HepG2 (cell line): ENCODE results near the gene MBD5. TPM values are rescaled to one million over a fixed set of nuclear protein-coding genes. Genes with fewer than 3 reads are reported as not detected.
A peak's percentile ranks its signal among the peaks of the same experiment; 100 is the strongest.

ENCODE experiments used
- ATAC-seq: fragments of 200-7000 bp; cut with Tn5 transposase; 3 replicates; pipeline ENCODE4 v1.9.1; 2020; ENCODE audit warnings: mild to moderate bottlenecking, moderate library complexity
- BruUV-seq: library from RNA; stranded (reverse); fragments of 400-500 nt; replicated peaks from 2 replicates; lab custom pipeline; 2021; lab: Mats Ljungman, UMichigan
- CTCF ChIA-PET: fragments of 300-600 bp; formaldehyde crosslinking; extraction: SDS; loops from one replicate; lab custom pipeline; 2021; ENCODE audit warnings: low total read pairs, inconsistent platforms, low intra/inter-chr PET ratio; lab: Yijun Ruan, JAX
- POLR2A ChIA-PET: fragments of 350-600 bp; sonication (Branson Sonifier 250); formaldehyde crosslinking; loops from one replicate; lab custom pipeline; 2020; ENCODE audit warnings: antibody characterized with exemption, inconsistent platforms; lab: Yijun Ruan, JAX
- DNase-seq: peaks from one replicate; pipeline ENCODE4 v3.0.0-alpha.2; 2015; ENCODE audit warnings: low spot score
- FAIRE-seq: peaks from 3 replicates; lab custom pipeline; 2011; peaks lifted over from hg19 to GRCh38; lab: Jason Lieb, UNC
- H2AFZ ChIP-seq: one replicate; pipeline ENCODE4 v1.6.1; 2011; ENCODE audit warnings: low read length, inconsistent platforms
- H3K27ac ChIP-seq: fragments of 300-600 bp; 3 replicates; pipeline ENCODE4 v1.8.0; 2011; ENCODE audit warnings: mixed run types, mild to moderate bottlenecking, mixed read lengths, low read length, inconsistent platforms; ENCODE audit not compliant: insufficient read depth; ENCODE audit errors: extremely low read length
- H3K27me3 ChIP-seq, 2 experiments: fragments of 200-600 bp in 1 of 2; 2 replicates in 1 of 2; 3 replicates in 1 of 2; pipeline versions ENCODE4 v1.6.0 to v1.8.0; 2011; ENCODE audit warnings: low read length in 2 of 2, mild to moderate bottlenecking in 2 of 2, moderate library complexity in 2 of 2, inconsistent platforms in 1 of 2; ENCODE audit not compliant: insufficient read depth in 2 of 2, control insufficient read depth in 1 of 2
- H3K36me3 ChIP-seq, 2 experiments: fragments of 200-600 bp in 1 of 2; replicated peaks in 1 of 2; 2 replicates in 1 of 2; 3 replicates in 1 of 2; pipeline versions ENCODE4 v1.5.1 to v1.8.0; 2011; ENCODE audit warnings: low read length in 2 of 2, inconsistent platforms in 1 of 2; ENCODE audit not compliant: insufficient read depth in 2 of 2, control insufficient read depth in 1 of 2
- H3K4me1 ChIP-seq: 2 replicates; pipeline ENCODE4 v1.5.1; 2012; ENCODE audit warnings: low read length, inconsistent platforms; ENCODE audit not compliant: insufficient read depth
- H3K4me2 ChIP-seq: 2 replicates; pipeline ENCODE4 v1.6.0; 2011; ENCODE audit warnings: low read depth, low read length, inconsistent platforms
- H3K4me3 ChIP-seq, 3 experiments: fragments of 200-600 bp in 1 of 3; sonication (generic), shearing (Covaris generic) in 1 of 3; replicated peaks in 1 of 3; 2 replicates each; pipeline ENCODE4 v1.5.1; 2011 to 2016; ENCODE audit warnings: low read length in 3 of 3, inconsistent platforms in 2 of 3, low read depth in 2 of 3, mild to moderate bottlenecking in 2 of 3, control low read depth in 1 of 3, mixed read lengths in 1 of 3; ENCODE audit not compliant: insufficient read depth in 1 of 3
- H3K79me2 ChIP-seq: one replicate; pipeline ENCODE4 v1.6.1; 2011; ENCODE audit warnings: low read length, inconsistent platforms; ENCODE audit not compliant: insufficient read depth
- H3K9ac ChIP-seq: 2 replicates; pipeline ENCODE4 v1.6.0; 2011; ENCODE audit warnings: mild to moderate bottlenecking, low read depth, low read length, inconsistent platforms; ENCODE audit not compliant: insufficient read depth
- H3K9me3 ChIP-seq: 2 replicates; pipeline ENCODE4 v1.5.1; 2012; ENCODE audit warnings: mild to moderate bottlenecking, low read length
- H4K20me1 ChIP-seq: 2 replicates; pipeline ENCODE4 v1.6.0; 2011; ENCODE audit warnings: inconsistent platforms, mild to moderate bottlenecking, low read length, moderate library complexity; ENCODE audit not compliant: insufficient read depth
- CREB1 ChIP-seq, 2 experiments: fragments of 450-650 bp in 1 of 2; IDR thresholded peaks; 2 replicates each; pipeline ENCODE4 v1.6.1; 2016 to 2017; ENCODE audit warnings: control low read depth in 1 of 2, mild to moderate bottlenecking in 1 of 2, missing compliant biosample characterization in 1 of 2, missing genetic modification characterization in 1 of 2
- ELF3 ChIP-seq: IDR thresholded peaks from 2 replicates; pipeline ENCODE4 v1.6.1; 2016; ENCODE audit warnings: missing genetic modification reagents, missing compliant biosample characterization
- FOSL2 ChIP-seq: sonication (generic); formaldehyde crosslinking; IDR thresholded peaks from 2 replicates; pipeline ENCODE4 v1.4.0; 2020; ENCODE audit warnings: missing genetic modification reagents
- FOXP1 ChIP-seq, 2 experiments: fragments of 450-650 bp in 1 of 2; IDR thresholded peaks; 2 replicates each; pipeline ENCODE4 v1.6.1; 2017 to 2018; ENCODE audit warnings: antibody characterized with exemption in 1 of 2
- GABPA ChIP-seq, 2 experiments: IDR thresholded peaks; 2 replicates each; pipeline ENCODE4 v1.6.1; 2011 to 2016; ENCODE audit warnings: low read depth in 2 of 2, low read length in 1 of 2, missing biosample characterization in 1 of 2, missing genetic modification characterization in 1 of 2
- HNRNPH1 ChIP-seq: fragments of 200-400 bp; formaldehyde crosslinking; optimal IDR thresholded peaks from 2 replicates; pipeline ENCODE3; 2017; ENCODE audit warnings: mild to moderate bottlenecking, low read depth, low read length
- ISL2 ChIP-seq: sonication (generic); formaldehyde crosslinking; IDR thresholded peaks from 2 replicates; pipeline ENCODE4 v1.5.0; 2020; ENCODE audit warnings: missing genetic modification reagents
- MEIS1 ChIP-seq: sonication (generic); formaldehyde crosslinking; IDR thresholded peaks from 2 replicates; pipeline ENCODE4 v1.9.0; 2021; ENCODE audit warnings: mild to moderate bottlenecking, missing genetic modification reagents, moderate library complexity, borderline replicate concordance
- MEIS2 ChIP-seq: sonication (generic); formaldehyde crosslinking; IDR thresholded peaks from 2 replicates; pipeline ENCODE4 v1.9.0; 2021; ENCODE audit warnings: mild to moderate bottlenecking, missing genetic modification reagents
- SIX1 ChIP-seq: sonication (generic); formaldehyde crosslinking; IDR thresholded peaks from 2 replicates; pipeline ENCODE4 v1.4.0; 2020; ENCODE audit warnings: missing genetic modification reagents, borderline replicate concordance
- SIX4 ChIP-seq: sonication (generic); formaldehyde crosslinking; IDR thresholded peaks from 2 replicates; pipeline ENCODE4 v1.4.0; 2020; ENCODE audit warnings: missing genetic modification reagents
- SKI ChIP-seq: fragments of 450-650 bp; IDR thresholded peaks from one replicate; pipeline ENCODE4 v1.6.1; 2018; ENCODE audit warnings: mild to moderate bottlenecking; ENCODE audit not compliant: partially characterized antibody
- TCF12 ChIP-seq, 2 experiments: fragments of 450-650 bp in 1 of 2; sonication (generic) in 1 of 2; formaldehyde crosslinking in 1 of 2; IDR thresholded peaks; 2 replicates each; pipeline versions ENCODE4 v1.6.1 to v1.8.0; 2017 to 2022; ENCODE audit warnings: antibody characterized with exemption in 1 of 2, mild to moderate bottlenecking in 1 of 2, missing genetic modification reagents in 1 of 2, moderate library complexity in 1 of 2
- ZNF143 ChIP-seq: sonication (generic); formaldehyde crosslinking; IDR thresholded peaks from 2 replicates; pipeline ENCODE4 v1.4.0; 2020; ENCODE audit warnings: missing genetic modification reagents
- ZNF230 ChIP-seq: sonication (generic); formaldehyde crosslinking; IDR thresholded peaks from 2 replicates; pipeline ENCODE4 v1.4.0; 2020; ENCODE audit warnings: mild to moderate bottlenecking, missing genetic modification reagents
- ZNF543 ChIP-seq: sonication (generic); formaldehyde crosslinking; IDR thresholded peaks from 2 replicates; pipeline ENCODE4 v1.4.0; 2020; ENCODE audit warnings: mild to moderate bottlenecking, missing genetic modification reagents
- ZNF773 ChIP-seq: sonication (generic); formaldehyde crosslinking; IDR thresholded peaks from 2 replicates; pipeline ENCODE4 v1.4.0; 2020; ENCODE audit warnings: missing genetic modification reagents, borderline replicate concordance
- ZNF775 ChIP-seq: sonication (generic); formaldehyde crosslinking; IDR thresholded peaks from 2 replicates; pipeline ENCODE4 v1.4.0; 2020; ENCODE audit warnings: missing genetic modification reagents, mild to moderate bottlenecking, moderate library complexity, borderline replicate concordance
- WGBS: methylation state at CpG from one replicate; pipeline ENCODE4 v1.1.6; 2017; ENCODE audit warnings: low lambda C conversion rate; 5-methylcytosine and 5-hydroxymethylcytosine counted together
- in situ Hi-C: cut with HindIII; loops from 2 replicates; pipeline ENCODE4 v1.10.0; 2017; ENCODE audit warnings: low pct_unique_long_range_greater_than_20kb; ENCODE audit not compliant: extremely low pct_ligation_motif_present
- intact Hi-C: fragments of 100-400 bp; cut with micrococcal nuclease; formaldehyde crosslinking; loops from one replicate; pipeline ENCODE4 v1.10.0; 2022; ENCODE audit not compliant: unreplicated experiment
- polyA plus RNA-seq, 8 experiments: library from polyadenylated mRNA; depleted of rRNA in 3 of 8; stranded (reverse) in 7 of 8; unstranded in 1 of 8; fragments of >200 nt; fragmentation: Illumina TruSeq in 4 of 8; extraction: Trizol in 4 of 8; gene quantifications; 2 replicates each; pipeline versions ENCODE4 v1.2.1 to v1.2.3, GENCODE V29; 2011 to 2016; ENCODE audit warnings: low read depth in 4 of 8, missing spikeins in 1 of 8, mixed read lengths in 1 of 8; ENCODE audit not compliant: insufficient read depth in 1 of 8
- total RNA-seq, 5 experiments: library from RNA; depleted of rRNA; stranded (reverse); fragments of >200 nt; fragmentation: Illumina TruSeq; extraction: Trizol; gene quantifications; 2 replicates each; pipeline ENCODE4 v1.2.3, GENCODE V29; 2016; ENCODE audit warnings: low read depth in 1 of 5
- TF ChIP-seq, protein P1 (sequence below): sonication (generic); formaldehyde crosslinking; IDR thresholded peaks from 2 replicates; pipeline ENCODE4 v1.4.0; 2020; ENCODE audit warnings: missing genetic modification reagents
- TF ChIP-seq, protein P2 (sequence below): sonication (generic); formaldehyde crosslinking; IDR thresholded peaks from 2 replicates; pipeline ENCODE4 v1.5.0; 2020; ENCODE audit warnings: missing genetic modification reagents, mild to moderate bottlenecking, borderline replicate concordance

Gene MBD5
- total and polyA plus RNA-seq, 2 of the 13 experiments (the other 11 are each of a cell fraction or from before 2014, with no cell fraction given) = 13.5 to 26.4 TPM

DNA sequence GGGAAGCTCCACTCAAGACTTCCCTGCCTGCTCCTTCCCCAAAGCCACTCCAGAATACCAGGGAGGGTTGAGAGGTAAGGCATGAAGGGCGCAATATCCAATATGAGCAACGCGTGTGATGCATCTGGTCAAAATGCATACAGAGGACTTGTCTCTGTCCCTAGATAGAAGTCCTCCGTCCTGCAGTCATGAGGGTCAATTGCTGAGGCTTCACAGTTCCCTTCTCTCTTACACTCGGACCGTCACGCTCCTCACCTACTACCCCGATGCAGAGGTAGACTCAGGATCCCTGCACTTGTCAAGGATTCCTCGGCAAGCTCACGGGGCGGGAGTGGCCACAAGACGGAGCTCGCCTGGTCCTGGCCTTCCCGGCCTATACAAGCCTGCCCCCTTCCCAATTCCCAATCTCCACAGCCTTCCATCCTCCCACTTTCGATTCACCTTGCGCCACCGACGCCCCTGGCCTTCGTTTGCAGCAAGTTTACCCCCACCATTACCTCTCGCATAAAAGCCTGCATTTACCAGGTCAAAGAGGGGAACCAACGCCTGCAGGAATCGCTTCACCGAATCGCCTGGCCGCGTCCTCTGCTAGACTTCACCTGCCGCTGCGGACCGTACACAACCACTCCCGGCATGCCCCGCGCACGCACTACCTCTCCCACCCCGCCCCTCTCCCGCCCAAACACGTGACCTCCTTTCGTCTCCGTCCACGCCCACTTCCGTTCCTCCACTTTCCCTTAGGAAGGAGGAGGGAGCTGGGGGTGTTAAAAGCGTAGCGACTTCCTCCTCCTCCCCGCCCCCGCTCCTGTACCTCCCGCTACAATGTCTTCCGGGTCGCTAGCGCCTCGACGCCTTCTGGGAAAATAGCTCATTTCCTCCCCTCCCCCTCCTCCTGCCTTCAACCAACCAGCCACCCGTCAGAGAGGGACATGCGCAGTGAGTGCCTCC lies 506 bp upstream of the MBD5 start, which contains the start of gene ORC4:
Gene ORC4 (minus strand): TSS at position 627 of the 948 bp plus-strand sequence. CDS start 44,779 bp downstream, outside the sequence.
- Histone ChIP-seq H3K9ac (peak within 1 kb of the TSS; percentile 88), H3K4me2 (peak within 1 kb of the TSS; percentile 88), H4K20me1 (peaks cover 31% of the 10 kb centered on the region), H3K4me1 (peaks cover 57% of the 10 kb centered on the region), H3K79me2 (peaks cover 93% of the 10 kb centered on the region), H3K9me3 (no peaks in the 10 kb centered on the region), H3K36me3 (peaks cover 0 to 5% of the 10 kb centered on the region in 2 experiments; a peak in 1 of 5 replicates), H2AFZ (peak within 1 kb of the TSS; percentile 48), H3K27me3 (peaks cover 0 to 6% of the 10 kb centered on the region in 2 experiments; a peak in 1 of 5 replicates), H3K4me3 (peak within 1 kb of the TSS; percentile 88 to 97 (median 93)), H3K27ac (peak within 1 kb of the TSS; percentile 82)
- under 1% methylated on average over 47 of the region's 52 CpGs for WGBS
- CTCF ChIA-PET = interaction anchor here (1.0 kb wide), 1 partner anchor 83 kb away, joined by 3 read pairs; no protein-coding TSS in a partner anchor
- intact Hi-C loops = loop anchor here (1.0 to 5.0 kb wide), 7 partner anchors 94 to 1567 kb away; partner anchors contain the start of genes EPC2 and MMADHC
- in situ Hi-C loops = no loop called here
- peak; percentile 89 for ATAC-seq
- POLR2A ChIA-PET = interaction anchor here (0.6 to 2.1 kb wide), 35 partner anchors 8 to 1567 kb away, joined by 3 to 25 read pairs (median 4); partner anchors contain the start of genes ACVR2A and MMADHC
- DNase-seq = peak; percentile 100
- TSS peak; percentile 70 for BruUV-seq
- peak; percentile 84 for FAIRE-seq
- no peak for TF ChIP-seq SKI
- TF ChIP-seq SIX4 (CRISPR knock-in tag) = peak; percentile 37; the same call in 1 of the 2 replicates
- 0 out of 2 replicates have a peak, but pooled peaks have one; percentile 30 for TF ChIP-seq ZNF773
- peak; percentile 32; the same call in 1 of the 2 replicates for TF ChIP-seq FOSL2 (CRISPR knock-in tag)
- peak; percentile 80; the same call in 1 of the 2 replicates for TF ChIP-seq MEIS1 (CRISPR knock-in tag)
- TF ChIP-seq ZNF230 (CRISPR knock-in tag) = peak; percentile 95
- TF ChIP-seq ZNF543 (CRISPR knock-in tag) = peak; percentile 97
- TF ChIP-seq TCF12 (IDR thresholded peaks at IDR 0.05) = no peak
- TF ChIP-seq TCF12 (CRISPR knock-in tag; IDR thresholded peaks at IDR 0.05) = no peak
- peak; percentile 99 for TF ChIP-seq ELF3 (CRISPR knock-in tag)
- TF ChIP-seq, protein P1, sequence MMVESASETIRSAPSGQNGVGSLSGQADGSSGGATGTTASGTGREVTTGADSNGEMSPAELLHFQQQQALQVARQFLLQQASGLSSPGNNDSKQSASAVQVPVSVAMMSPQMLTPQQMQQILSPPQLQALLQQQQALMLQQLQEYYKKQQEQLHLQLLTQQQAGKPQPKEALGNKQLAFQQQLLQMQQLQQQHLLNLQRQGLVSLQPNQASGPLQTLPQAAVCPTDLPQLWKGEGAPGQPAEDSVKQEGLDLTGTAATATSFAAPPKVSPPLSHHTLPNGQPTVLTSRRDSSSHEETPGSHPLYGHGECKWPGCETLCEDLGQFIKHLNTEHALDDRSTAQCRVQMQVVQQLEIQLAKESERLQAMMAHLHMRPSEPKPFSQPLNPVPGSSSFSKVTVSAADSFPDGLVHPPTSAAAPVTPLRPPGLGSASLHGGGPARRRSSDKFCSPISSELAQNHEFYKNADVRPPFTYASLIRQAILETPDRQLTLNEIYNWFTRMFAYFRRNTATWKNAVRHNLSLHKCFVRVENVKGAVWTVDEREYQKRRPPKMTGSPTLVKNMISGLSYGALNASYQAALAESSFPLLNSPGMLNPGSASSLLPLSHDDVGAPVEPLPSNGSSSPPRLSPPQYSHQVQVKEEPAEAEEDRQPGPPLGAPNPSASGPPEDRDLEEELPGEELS (CRISPR knock-in tag) = peak; percentile 80
- peak; percentile 93 for TF ChIP-seq ISL2 (CRISPR knock-in tag)
- no peak for TF ChIP-seq SIX1
- no peak for TF ChIP-seq HNRNPH1
- TF ChIP-seq GABPA (IDR thresholded peaks at IDR 0.05; ENCODE audit: low read depth, low read length) = peak; percentile 91
- peak; percentile 97 for TF ChIP-seq GABPA (CRISPR knock-in tag; IDR thresholded peaks at IDR 0.05; ENCODE audit: low read depth)
- TF ChIP-seq, protein P2, sequence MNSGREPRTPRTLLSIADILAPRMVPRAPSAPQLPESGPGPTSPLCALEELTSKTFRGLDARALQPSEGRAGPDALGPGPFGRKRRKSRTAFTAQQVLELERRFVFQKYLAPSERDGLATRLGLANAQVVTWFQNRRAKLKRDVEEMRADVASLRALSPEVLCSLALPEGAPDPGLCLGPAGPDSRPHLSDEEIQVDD (CRISPR knock-in tag) = peak; percentile 63; the same call in 1 of the 2 replicates
- peak; percentile 95 for TF ChIP-seq ZNF143 (CRISPR knock-in tag)
- TF ChIP-seq ZNF775 (CRISPR knock-in tag) = peak; percentile 28; the same call in 1 of the 2 replicates
- peak; percentile 85 for TF ChIP-seq CREB1 (IDR thresholded peaks at IDR 0.05)
- peak; percentile 95 for TF ChIP-seq CREB1 (CRISPR knock-in tag; IDR thresholded peaks at IDR 0.05)
- peak; percentile 79 for TF ChIP-seq FOXP1 (IDR thresholded peaks at IDR 0.05)
- peak; percentile 45; the same call in 1 of the 2 replicates for TF ChIP-seq FOXP1 (CRISPR knock-in tag; IDR thresholded peaks at IDR 0.05)
- peak; percentile 93 for TF ChIP-seq MEIS2
